ENCODE measurements around the gene PSKH1.

PSKH1 gene

DNA sequence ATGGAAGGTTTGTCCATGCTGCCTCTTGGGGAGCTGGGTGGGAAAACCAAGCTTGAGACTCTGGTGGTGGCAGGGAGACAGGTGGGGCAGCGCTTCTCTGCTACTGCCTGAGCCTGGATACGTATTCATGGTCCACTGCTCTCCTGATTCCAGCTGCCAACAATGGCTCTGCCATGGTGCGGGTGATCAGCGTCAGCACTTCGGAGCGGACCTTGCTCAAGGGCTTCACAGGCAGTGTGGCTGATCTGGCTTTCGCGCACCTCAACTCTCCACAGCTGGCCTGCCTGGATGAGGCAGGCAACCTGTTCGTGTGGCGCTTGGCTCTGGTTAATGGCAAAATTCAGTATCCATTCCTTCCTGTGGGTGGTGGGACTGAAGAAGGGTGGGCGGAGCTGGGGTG lies 16.0 kb upstream of the PSKH1 start:
- Mint-ChIP-seq H3K27me3 (ENCODE audit: low read depth) (no peaks in the 10 kb centered on the region), H3K36me3 (ENCODE audit: low read depth) (peaks cover 41% of the 10 kb centered on the region), H3K4me1 (peaks cover 32% of the 10 kb centered on the region), H3K4me3 (no peak overlapping the region), H3K27ac (no peak overlapping the region), H3K9me3 (no peaks in the 10 kb centered on the region)
- TF ChIP-seq, protein P1, sequence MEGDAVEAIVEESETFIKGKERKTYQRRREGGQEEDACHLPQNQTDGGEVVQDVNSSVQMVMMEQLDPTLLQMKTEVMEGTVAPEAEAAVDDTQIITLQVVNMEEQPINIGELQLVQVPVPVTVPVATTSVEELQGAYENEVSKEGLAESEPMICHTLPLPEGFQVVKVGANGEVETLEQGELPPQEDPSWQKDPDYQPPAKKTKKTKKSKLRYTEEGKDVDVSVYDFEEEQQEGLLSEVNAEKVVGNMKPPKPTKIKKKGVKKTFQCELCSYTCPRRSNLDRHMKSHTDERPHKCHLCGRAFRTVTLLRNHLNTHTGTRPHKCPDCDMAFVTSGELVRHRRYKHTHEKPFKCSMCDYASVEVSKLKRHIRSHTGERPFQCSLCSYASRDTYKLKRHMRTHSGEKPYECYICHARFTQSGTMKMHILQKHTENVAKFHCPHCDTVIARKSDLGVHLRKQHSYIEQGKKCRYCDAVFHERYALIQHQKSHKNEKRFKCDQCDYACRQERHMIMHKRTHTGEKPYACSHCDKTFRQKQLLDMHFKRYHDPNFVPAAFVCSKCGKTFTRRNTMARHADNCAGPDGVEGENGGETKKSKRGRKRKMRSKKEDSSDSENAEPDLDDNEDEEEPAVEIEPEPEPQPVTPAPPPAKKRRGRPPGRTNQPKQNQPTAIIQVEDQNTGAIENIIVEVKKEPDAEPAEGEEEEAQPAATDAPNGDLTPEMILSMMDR (IDR thresholded peaks at IDR 0.05; ENCODE audit: unreplicated experiment in 3 of 3) = no peak

DNA sequence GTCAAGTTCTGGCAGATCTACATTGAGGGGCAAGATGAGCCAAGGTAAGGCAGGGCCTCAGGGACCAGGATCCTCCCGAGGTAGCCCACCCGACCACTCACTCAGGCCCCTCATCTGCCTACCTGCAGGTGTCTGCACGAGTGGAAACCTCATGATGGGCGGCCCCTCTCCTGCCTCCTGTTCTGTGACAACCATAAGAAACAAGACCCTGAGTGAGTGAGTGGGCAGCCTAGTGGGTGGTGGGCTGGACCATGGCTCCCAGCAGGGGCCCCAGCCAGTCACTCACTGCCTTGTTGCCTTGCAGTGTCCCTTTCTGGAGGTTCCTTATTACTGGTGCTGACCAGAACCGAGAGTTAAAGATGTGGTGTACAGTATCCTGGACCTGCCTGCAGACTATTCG lies 14.8 kb upstream of the PSKH1 start:
- H3K4me3 Mint-ChIP-seq = no peak overlapping the region
- no peaks in the 10 kb centered on the region for H3K27me3 Mint-ChIP-seq (ENCODE audit: low read depth)

DNA sequence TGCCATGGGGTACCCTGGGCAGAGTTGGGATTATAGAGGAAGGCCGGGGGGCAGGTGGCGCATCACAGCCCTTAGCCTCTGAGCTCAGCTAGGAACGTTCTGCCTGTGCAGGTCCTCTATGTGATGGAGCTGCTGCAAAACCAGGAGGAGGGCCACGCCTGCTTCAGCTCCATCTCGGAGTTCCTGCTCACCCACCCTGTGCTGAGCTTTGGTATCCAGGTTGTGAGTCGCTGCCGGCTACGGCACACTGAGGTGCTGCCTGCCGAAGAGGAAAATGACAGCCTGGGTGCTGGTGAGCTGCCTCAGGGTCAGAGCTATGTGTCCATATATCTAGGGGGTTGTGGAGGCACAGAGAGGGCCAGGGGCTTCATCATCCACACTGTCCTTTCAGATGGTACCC lies 14.2 kb upstream of the PSKH1 start:
- no peak overlapping the region for H3K4me3 Mint-ChIP-seq
- no peaks in the 10 kb centered on the region for H3K9me3 Mint-ChIP-seq
- H3K4me1 Mint-ChIP-seq = peaks cover 42% of the 10 kb centered on the region
- TF ChIP-seq, protein P1 (IDR thresholded peaks at IDR 0.05; ENCODE audit: unreplicated experiment in 3 of 3) = no peak
- H3K27ac Mint-ChIP-seq = no peak overlapping the region
- H3K27me3 Mint-ChIP-seq (ENCODE audit: low read depth) = no peaks in the 10 kb centered on the region
- peaks cover 47% of the 10 kb centered on the region for H3K36me3 Mint-ChIP-seq (ENCODE audit: low read depth)

More for the DNA sequence above, 14.8 kb upstream of the PSKH1 start:
- Mint-ChIP-seq H3K36me3 (ENCODE audit: low read depth) (peaks cover 44% of the 10 kb centered on the region), H3K9me3 (no peaks in the 10 kb centered on the region), H3K4me1 (peaks cover 41% of the 10 kb centered on the region), H3K27ac (no peak overlapping the region)
- TF ChIP-seq, protein P1 (IDR thresholded peaks at IDR 0.05; ENCODE audit: unreplicated experiment in 3 of 3) = no peak

DNA sequence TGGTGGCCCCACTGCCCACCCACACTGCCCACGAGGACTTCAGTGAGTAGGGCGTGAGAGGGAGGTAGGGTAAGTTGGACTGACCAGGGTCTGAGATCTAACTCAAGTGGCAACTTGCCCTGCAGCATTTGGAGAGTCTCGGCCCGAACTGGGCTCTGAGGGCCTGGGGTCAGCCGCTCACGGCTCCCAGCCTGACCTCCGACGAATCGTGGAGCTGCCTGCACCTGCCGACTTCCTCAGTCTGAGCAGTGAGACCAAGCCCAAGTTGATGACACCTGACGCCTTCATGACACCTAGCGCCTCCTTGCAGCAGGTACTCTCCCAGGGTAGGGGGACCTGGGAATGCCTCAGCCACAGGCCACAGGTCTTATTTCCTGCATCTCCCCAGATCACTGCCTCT lies 13.6 kb upstream of the PSKH1 start:
- peaks cover 39% of the 10 kb centered on the region for H3K4me1 Mint-ChIP-seq
- no peak overlapping the region for H3K27ac Mint-ChIP-seq
- TF ChIP-seq, protein P1 (IDR thresholded peaks at IDR 0.05; ENCODE audit: unreplicated experiment in 3 of 3) = no peak
- H3K27me3 Mint-ChIP-seq (ENCODE audit: low read depth) = no peaks in the 10 kb centered on the region
- peaks cover 49% of the 10 kb centered on the region for H3K36me3 Mint-ChIP-seq (ENCODE audit: low read depth)
- no peaks in the 10 kb centered on the region for H3K9me3 Mint-ChIP-seq
- no peak overlapping the region for H3K4me3 Mint-ChIP-seq

DNA sequence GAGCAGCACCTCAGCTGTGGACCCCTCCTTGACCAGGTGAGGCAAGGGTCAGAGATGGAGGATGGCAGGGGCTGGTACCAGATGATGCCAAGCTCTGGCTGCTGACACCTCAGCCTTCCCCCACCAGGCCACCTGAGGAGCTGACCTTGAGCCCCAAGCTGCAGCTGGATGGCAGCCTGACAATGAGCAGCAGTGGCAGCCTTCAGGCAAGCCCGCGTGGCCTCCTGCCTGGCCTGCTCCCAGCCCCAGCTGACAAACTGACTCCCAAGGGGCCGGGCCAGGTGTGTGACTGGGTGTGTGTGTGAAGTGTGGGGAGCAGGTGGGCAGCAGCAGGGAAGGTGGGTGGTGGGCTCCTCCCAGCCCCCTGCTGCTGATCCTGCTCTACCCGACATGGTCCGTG lies 13.1 kb upstream of the PSKH1 start:
- Mint-ChIP-seq H3K4me3 (peak overlapping the region in 1 of 3 experiments; percentile 59), H3K9me3 (no peaks in the 10 kb centered on the region), H3K27ac (no peak overlapping the region), H3K4me1 (peaks cover 38% of the 10 kb centered on the region), H3K27me3 (ENCODE audit: low read depth) (no peaks in the 10 kb centered on the region), H3K36me3 (ENCODE audit: low read depth) (peaks cover 51% of the 10 kb centered on the region)
- TF ChIP-seq, protein P1 (IDR thresholded peaks at IDR 0.05; ENCODE audit: unreplicated experiment in 3 of 3) = no peak

DNA sequence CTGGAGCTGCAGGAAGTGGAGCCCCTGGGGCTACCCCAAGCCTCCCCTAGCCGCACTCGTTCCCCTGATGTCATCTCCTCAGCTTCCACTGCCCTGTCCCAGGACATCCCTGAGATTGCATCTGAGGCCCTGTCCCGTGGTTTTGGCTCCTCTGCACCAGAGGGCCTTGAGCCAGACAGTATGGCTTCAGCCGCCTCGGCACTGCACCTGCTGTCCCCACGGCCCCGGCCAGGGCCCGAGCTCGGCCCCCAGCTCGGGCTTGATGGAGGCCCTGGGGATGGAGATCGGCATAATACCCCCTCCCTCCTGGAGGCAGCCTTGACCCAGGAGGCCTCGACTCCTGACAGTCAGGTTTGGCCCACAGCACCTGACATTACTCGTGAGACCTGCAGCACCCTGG lies 12.5 kb upstream of the PSKH1 start:
- Mint-ChIP-seq H3K4me3 (no peak overlapping the region), H3K27me3 (ENCODE audit: low read depth) (no peaks in the 10 kb centered on the region), H3K9me3 (no peaks in the 10 kb centered on the region), H3K36me3 (ENCODE audit: low read depth) (peaks cover 51% of the 10 kb centered on the region), H3K4me1 (peaks cover 32% of the 10 kb centered on the region), H3K27ac (no peak overlapping the region)
- TF ChIP-seq, protein P1 (IDR thresholded peaks at IDR 0.05; ENCODE audit: unreplicated experiment in 3 of 3) = no peak
